RWPE2 (cell line): ENCODE data around the gene MCCC1.

Source experiments
- ATAC-seq: fragments of 200-7000 bp; cut with Tn5 transposase; 3 replicates; pipeline ENCODE4 v1.9.1; 2021; ENCODE audit warnings: low read depth
- DNase-seq: peaks from one replicate; pipeline ENCODE4 v3.0.0-alpha.2; 2020; ENCODE audit warnings: low spot score
- H3K27ac ChIP-seq: fragments of 450-650 bp; 2 replicates; pipeline ENCODE4 v1.5.1; 2017; ENCODE audit warnings: mild to moderate bottlenecking; ENCODE audit not compliant: poor library complexity, severe bottlenecking
- H3K27me3 ChIP-seq: fragments of 250-450 bp; sonication (Bioruptor Pico); 2 replicates; pipeline ENCODE4 v1.5.1; 2021; ENCODE audit warnings: mild to moderate bottlenecking, moderate library complexity; ENCODE audit not compliant: insufficient read depth, poor library complexity, severe bottlenecking
- H3K36me3 ChIP-seq: fragments of 250-450 bp; sonication (Bioruptor Pico); 2 replicates; pipeline ENCODE4 v1.5.1; 2020; ENCODE audit warnings: low read depth, mild to moderate bottlenecking, moderate library complexity
- H3K4me1 ChIP-seq: fragments of 250-450 bp; sonication (Bioruptor Pico); 2 replicates; pipeline ENCODE4 v1.5.1; 2021; ENCODE audit warnings: mild to moderate bottlenecking, moderate library complexity; ENCODE audit not compliant: insufficient read depth, poor library complexity, severe bottlenecking
- H3K4me3 ChIP-seq: fragments of 250-450 bp; sonication (Bioruptor Pico); 2 replicates; pipeline ENCODE4 v1.5.1; 2021; ENCODE audit warnings: mild to moderate bottlenecking, moderate library complexity; ENCODE audit not compliant: severe bottlenecking
- H3K9me3 ChIP-seq: fragments of 250-450 bp; sonication (Bioruptor Pico); 2 replicates; pipeline ENCODE4 v1.5.1; 2021; ENCODE audit warnings: mild to moderate bottlenecking, moderate library complexity; ENCODE audit not compliant: severe bottlenecking
- TF ChIP-seq, protein P1 (sequence below): fragments of 450-650 bp; IDR thresholded peaks from one replicate; pipeline ENCODE4 v1.5.1; 2017; ENCODE audit warnings: mild to moderate bottlenecking, moderate library complexity; ENCODE audit not compliant: poor library complexity, severe bottlenecking

The MCCC1 gene

DNA sequence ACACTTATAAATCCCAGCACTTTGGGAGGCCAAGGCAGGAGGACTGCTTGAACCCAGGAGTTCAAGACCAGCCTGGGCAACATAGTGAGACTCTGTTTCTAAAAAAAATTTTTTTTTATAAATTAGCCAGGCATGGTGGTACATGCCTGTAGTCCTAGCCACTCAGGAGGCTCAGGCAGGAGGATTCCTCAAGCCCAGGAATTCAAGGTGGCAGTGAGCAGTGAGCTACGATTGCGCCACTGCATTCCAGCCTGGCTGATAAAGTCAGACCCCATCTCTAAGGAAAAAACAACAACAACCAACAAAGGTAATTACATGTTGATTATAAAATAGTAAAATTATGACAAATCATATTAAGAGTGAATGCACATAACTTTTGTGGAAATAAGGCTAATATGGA lies 40.9 kb downstream of the MCCC1 start:
- Histone ChIP-seq H3K36me3 (peaks cover 4% of the 10 kb centered on the region; the same call in 1 of the 2 replicates), H3K9me3 (no peaks in the 10 kb centered on the region), H3K27me3 (no peaks in the 10 kb centered on the region), H3K4me3 (no peak overlapping the region), H3K4me1 (no peaks in the 10 kb centered on the region), H3K27ac (no peak overlapping the region)
- no peak for ATAC-seq
- TF ChIP-seq, protein P1, sequence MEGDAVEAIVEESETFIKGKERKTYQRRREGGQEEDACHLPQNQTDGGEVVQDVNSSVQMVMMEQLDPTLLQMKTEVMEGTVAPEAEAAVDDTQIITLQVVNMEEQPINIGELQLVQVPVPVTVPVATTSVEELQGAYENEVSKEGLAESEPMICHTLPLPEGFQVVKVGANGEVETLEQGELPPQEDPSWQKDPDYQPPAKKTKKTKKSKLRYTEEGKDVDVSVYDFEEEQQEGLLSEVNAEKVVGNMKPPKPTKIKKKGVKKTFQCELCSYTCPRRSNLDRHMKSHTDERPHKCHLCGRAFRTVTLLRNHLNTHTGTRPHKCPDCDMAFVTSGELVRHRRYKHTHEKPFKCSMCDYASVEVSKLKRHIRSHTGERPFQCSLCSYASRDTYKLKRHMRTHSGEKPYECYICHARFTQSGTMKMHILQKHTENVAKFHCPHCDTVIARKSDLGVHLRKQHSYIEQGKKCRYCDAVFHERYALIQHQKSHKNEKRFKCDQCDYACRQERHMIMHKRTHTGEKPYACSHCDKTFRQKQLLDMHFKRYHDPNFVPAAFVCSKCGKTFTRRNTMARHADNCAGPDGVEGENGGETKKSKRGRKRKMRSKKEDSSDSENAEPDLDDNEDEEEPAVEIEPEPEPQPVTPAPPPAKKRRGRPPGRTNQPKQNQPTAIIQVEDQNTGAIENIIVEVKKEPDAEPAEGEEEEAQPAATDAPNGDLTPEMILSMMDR = no peak
- DNase-seq = no peak

DNA sequence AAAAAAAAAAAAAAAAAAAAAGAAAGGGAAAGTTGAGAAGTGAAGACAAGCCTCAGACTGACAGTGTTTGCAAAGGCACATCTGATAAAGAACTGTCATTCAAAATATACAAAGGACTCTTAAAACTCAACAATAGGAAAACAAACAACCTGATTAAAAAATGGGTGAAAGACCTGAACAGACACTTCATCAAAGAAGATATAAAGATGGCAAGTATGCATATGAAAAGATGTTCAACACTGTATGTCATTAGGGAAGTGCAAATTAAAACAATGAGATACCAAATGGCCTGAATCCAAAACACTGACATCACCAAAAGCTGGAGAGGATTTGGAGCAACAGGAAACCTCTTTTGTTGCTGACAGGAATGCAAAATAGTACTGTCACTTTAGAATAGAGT lies 48.6 kb downstream of the MCCC1 start:
- TF ChIP-seq, protein P1 = no peak
- DNase-seq = no peak
- Histone ChIP-seq H3K4me3 (no peak overlapping the region), H3K27me3 (no peaks in the 10 kb centered on the region), H3K36me3 (peaks cover 23% of the 10 kb centered on the region), H3K9me3 (no peaks in the 10 kb centered on the region), H3K4me1 (no peaks in the 10 kb centered on the region), H3K27ac (no peak overlapping the region)
- no peak for ATAC-seq

DNA sequence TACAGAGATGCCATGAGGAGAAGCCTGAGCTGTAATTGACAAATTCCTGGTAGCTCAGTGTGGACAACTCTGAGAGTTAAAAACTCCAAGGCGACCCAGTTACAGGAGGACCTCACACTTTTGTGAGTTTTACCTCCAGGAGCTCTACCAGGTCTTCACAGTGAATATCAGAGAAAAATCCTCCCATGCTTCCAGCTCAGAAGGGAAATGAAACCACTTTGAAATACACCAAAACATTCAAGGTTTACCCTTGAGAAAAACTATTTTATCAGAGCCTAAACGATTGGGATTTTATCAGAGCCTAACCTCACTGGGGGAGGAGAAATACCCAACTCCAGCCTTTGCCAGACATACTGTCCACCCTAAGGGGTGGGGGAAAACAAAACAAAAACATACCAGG lies 52.4 kb downstream of the MCCC1 start:
- H3K27me3 ChIP-seq = no peaks in the 10 kb centered on the region
- H3K4me3 ChIP-seq = no peak overlapping the region
- DNase-seq (no peak), ATAC-seq (no peak)
- peaks cover 20% of the 10 kb centered on the region for H3K36me3 ChIP-seq
- TF ChIP-seq, protein P1 = no peak
- H3K9me3 ChIP-seq = no peaks in the 10 kb centered on the region
- H3K4me1 ChIP-seq = no peaks in the 10 kb centered on the region
- no peak overlapping the region for H3K27ac ChIP-seq

DNA sequence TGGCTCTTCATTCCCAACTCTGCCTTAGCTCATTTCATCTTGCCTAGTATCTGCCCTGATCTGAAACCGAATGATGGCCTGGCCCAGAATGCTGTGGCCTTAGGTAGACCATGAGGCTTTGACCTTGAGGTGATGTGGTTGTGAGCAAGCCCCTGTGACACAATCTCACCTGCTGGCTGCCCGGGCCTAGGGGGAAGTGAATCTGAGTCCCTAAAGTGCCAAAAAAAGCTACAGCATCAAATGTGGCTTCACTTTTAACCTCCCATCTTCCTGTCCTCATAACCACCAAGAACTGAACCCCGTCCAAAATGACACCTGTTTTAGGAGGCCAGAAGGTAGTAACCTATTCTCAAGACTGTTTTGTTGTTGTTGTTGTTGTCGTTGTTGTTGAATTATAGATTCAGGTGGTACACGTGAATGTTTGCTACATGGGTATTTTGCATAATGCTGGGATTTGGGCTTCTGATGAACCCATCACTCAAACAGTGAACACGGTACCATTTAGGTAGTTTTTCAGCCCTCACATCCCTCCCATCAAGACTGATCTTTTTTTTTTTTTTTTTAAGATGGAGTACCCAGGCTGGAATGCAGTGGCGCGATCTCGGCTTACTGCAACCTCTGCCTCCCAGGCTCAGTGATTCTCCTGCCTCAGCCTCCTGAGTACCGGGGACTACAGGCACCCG lies 54.6 kb downstream of the MCCC1 start:
- Histone ChIP-seq H3K27me3 (no peaks in the 10 kb centered on the region), H3K36me3 (peaks cover 12% of the 10 kb centered on the region; the same call in 1 of the 2 replicates), H3K4me3 (no peak overlapping the region), H3K9me3 (no peaks in the 10 kb centered on the region), H3K4me1 (no peaks in the 10 kb centered on the region), H3K27ac (no peak overlapping the region)
- TF ChIP-seq, protein P1 = no peak
- DNase-seq (no peak), ATAC-seq (no peak)

DNA sequence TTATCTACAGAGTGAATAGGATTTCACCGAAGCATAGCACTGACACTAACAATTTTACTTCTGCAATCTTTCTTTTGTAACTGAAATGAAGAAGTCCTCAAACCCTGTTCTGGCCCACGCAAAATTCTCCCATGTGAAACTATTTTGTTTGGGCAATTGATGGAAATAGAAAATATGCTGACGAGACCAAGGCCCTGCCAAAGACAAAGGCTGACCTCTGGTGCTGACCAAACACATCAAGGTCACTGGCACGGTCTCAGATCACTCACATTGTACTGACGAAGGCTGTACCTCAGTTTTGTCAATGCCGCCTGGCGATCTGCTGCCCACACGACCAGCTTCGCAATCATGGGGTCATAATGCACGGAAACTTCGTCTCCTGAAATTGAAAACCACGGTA lies 60.5 kb downstream of the MCCC1 start:
- no peak for ATAC-seq
- H3K36me3 ChIP-seq = peaks cover 24% of the 10 kb centered on the region
- H3K27ac ChIP-seq = no peak overlapping the region
- no peak overlapping the region for H3K4me3 ChIP-seq
- H3K4me1 ChIP-seq = no peaks in the 10 kb centered on the region
- no peak for DNase-seq
- H3K27me3 ChIP-seq = no peaks in the 10 kb centered on the region
- TF ChIP-seq, protein P1 = no peak
- no peaks in the 10 kb centered on the region for H3K9me3 ChIP-seq
